IMR-90 (cell line): ENCODE measurements around the gene ADARB2.

Source experiments
- BHLHE40 ChIP-seq: fragments of 150-350 bp; IDR thresholded peaks from 2 replicates; pipeline ENCODE4 v1.6.1; 2016; ENCODE audit warnings: mild to moderate bottlenecking, low read depth, low read length
- MAFK ChIP-seq: IDR thresholded peaks from 2 replicates; pipeline ENCODE4 v1.6.1; 2012; ENCODE audit warnings: low read depth, low read length, improper control_type of control experiment
- NFE2L2 ChIP-seq: fragments of 150-350 bp; IDR thresholded peaks from 2 replicates; pipeline ENCODE4 v1.6.1; 2016; ENCODE audit warnings: low read depth, mild to moderate bottlenecking, low read length
- POLR2A ChIP-seq: IDR thresholded peaks from 2 replicates; pipeline ENCODE4 v1.6.1; 2012; ENCODE audit warnings: mild to moderate bottlenecking, low read depth, low read length
- RAD21 ChIP-seq: IDR thresholded peaks from 2 replicates; pipeline ENCODE4 v1.6.1; 2012; ENCODE audit warnings: low read length, improper control_type of control experiment
- TF ChIP-seq, protein P1 (sequence below): conservative IDR thresholded peaks from 2 replicates; pipeline ENCODE4 v1.5.1; 2012; ENCODE audit warnings: mild to moderate bottlenecking, low read depth, low read length, improper control_type of control experiment
- TF ChIP-seq, protein P2 (sequence below): fragments of 150-350 bp; IDR thresholded peaks from 2 replicates; pipeline ENCODE4 v1.6.1; 2017; ENCODE audit warnings: mild to moderate bottlenecking, antibody characterized with exemption, low read length, low read depth

DNA sequence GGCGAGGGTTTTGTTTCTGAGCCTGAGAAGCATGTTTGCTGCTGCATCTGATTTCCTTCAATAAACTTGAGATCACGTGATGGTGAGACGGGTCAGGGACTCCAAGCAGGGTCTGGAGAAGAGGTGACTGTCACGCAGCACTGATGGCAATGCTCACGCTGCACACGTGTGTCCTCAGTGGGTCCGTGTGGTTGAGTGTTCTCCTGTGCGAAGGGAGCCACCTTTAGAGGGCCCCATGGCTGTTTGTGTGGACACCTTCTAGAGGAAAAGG lies 580.8 kb downstream of the ADARB2 start:
- no peak for TF ChIP-seq MAFK
- TF ChIP-seq POLR2A, result no peak
- TF ChIP-seq, protein P1, sequence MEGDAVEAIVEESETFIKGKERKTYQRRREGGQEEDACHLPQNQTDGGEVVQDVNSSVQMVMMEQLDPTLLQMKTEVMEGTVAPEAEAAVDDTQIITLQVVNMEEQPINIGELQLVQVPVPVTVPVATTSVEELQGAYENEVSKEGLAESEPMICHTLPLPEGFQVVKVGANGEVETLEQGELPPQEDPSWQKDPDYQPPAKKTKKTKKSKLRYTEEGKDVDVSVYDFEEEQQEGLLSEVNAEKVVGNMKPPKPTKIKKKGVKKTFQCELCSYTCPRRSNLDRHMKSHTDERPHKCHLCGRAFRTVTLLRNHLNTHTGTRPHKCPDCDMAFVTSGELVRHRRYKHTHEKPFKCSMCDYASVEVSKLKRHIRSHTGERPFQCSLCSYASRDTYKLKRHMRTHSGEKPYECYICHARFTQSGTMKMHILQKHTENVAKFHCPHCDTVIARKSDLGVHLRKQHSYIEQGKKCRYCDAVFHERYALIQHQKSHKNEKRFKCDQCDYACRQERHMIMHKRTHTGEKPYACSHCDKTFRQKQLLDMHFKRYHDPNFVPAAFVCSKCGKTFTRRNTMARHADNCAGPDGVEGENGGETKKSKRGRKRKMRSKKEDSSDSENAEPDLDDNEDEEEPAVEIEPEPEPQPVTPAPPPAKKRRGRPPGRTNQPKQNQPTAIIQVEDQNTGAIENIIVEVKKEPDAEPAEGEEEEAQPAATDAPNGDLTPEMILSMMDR, result no peak
- no peak for TF ChIP-seq BHLHE40
- TF ChIP-seq NFE2L2, result no peak
- TF ChIP-seq, protein P2, sequence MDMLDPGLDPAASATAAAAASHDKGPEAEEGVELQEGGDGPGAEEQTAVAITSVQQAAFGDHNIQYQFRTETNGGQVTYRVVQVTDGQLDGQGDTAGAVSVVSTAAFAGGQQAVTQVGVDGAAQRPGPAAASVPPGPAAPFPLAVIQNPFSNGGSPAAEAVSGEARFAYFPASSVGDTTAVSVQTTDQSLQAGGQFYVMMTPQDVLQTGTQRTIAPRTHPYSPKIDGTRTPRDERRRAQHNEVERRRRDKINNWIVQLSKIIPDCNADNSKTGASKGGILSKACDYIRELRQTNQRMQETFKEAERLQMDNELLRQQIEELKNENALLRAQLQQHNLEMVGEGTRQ, result no peak
- no peak for TF ChIP-seq RAD21
